ENCODE data around the gene CMSS1. TPM values are rescaled to one million over a fixed set of nuclear protein-coding genes. Genes with fewer than 3 reads are reported as not detected.

CMSS1 gene
- total RNA-seq, 1 experiment from 2014 or later: 64.1 TPM

DNA sequence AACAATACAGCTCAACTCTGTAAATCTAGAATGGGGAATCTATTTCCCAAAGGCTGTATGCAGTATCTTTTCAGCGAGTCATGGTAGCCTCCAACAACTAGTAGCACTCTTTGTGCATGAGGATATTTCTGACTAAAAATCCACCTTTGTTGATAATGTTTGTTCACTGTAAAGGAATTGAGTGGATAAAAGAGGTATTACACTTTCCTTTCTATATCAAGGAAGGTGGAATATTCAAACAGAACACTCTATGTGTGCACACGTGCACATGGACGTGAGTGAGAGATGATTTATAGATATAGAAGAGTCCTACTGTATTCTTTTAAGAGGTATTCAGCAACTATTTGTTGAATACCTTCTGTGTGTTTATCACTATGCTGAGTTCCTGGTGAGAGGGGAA, 68.2 kb downstream of the CMSS1 start:
- ATAC-seq (no peak), DNase-seq (ENCODE audit: low read depth, low spot score) (no peak)
- Histone ChIP-seq H4K20me1 (ENCODE audit: insufficient read depth) (no peaks in the 10 kb centered on the region), H3K4me1 (ENCODE audit: control insufficient read depth in 1 of 2, insufficient read depth in 2 of 2, low read length in 2 of 2) (no peaks in the 10 kb centered on the region), H3K9me3 (ENCODE audit: control insufficient read depth in 1 of 2, insufficient read depth in 1 of 2, low read depth in 1 of 2, low read length in 2 of 2) (no peaks in the 10 kb centered on the region), H3K9me2 (ENCODE audit: insufficient read depth) (no peaks in the 10 kb centered on the region), H3K9ac (ENCODE audit: low read length) (no peak overlapping the region), H3K36me3 (ENCODE audit: control insufficient read depth in 1 of 2, insufficient read depth in 2 of 2, low read length in 2 of 2) (no peaks in the 10 kb centered on the region), H3K27me3 (ENCODE audit: insufficient read depth, low read length) (no peaks in the 10 kb centered on the region), H3K79me2 (ENCODE audit: insufficient read depth, low read length) (peaks cover 13% of the 10 kb centered on the region), H2AFZ (ENCODE audit: low read depth, low read length, poor library complexity, severe bottlenecking) (no peak overlapping the region), H3K27ac (ENCODE audit: low read depth, low read length) (no peak overlapping the region), H3K4me2 (ENCODE audit: low read length) (no peak overlapping the region), H3K4me3 (replicated peaks in 1 of 2; ENCODE audit: low read depth in 1 of 2, low read length in 2 of 2) (no peak overlapping the region)
- no TSS peak for BruUV-seq (replicated peaks)
- POLR2A ChIA-PET: no interaction called here
- TF ChIP-seq CTCF (IDR thresholded peaks at IDR 0.05 in 2 of 3, conservative IDR thresholded peaks at IDR 0.05 in 1 of 3; ENCODE audit: borderline replicate concordance in 1 of 3, insufficient read depth in 1 of 3, low read depth in 2 of 3, low read length in 2 of 3) (0 out of 6 replicates have a peak, but pooled peaks of 1 of the 3 experiments have one; percentile 6), JUND (IDR thresholded peaks at IDR 0.05) (no peak)
- intact Hi-C loops (cut with micrococcal nuclease): no loop called here
- RAD21 ChIA-PET (ENCODE audit: low non-redundant PET in 1 of 2, low total read pairs in 2 of 2, uncharacterized antibody in 2 of 2, unreplicated experiment in 2 of 2): no interaction called here
- CTCF ChIA-PET: no interaction called here

DNA sequence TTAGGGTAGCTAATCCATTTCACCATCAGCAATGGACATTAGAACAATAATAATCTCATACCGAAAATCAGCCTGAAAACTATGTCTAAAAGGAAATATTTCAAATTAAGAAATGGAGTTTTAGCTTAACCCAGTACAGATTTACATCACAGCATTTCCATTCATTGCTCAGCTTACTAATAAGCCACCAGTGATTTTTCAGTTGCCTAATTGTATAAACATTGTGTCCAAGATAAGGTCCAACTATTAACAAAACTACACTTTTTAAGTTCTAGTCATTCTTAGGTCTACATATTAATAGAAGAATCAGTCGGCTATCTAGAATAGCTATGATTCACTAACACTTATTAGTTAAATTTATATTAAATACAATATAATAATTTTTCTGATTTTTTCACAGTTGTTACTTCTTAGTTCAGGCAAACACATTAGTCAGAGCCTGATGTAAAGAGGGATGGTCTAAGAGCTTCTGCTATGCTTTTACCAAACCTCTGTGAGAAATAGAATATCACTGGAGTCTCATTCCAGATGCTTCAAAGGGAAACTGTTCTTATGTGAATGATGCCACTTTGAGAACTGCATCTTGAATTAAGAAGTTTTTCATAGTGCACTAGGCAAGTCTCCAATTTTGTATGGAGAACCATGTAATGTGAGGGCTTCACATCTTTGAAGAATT, 74.1 kb downstream of the CMSS1 start:
- no peaks in the 10 kb centered on the region for H3K9me3 ChIP-seq (ENCODE audit: control insufficient read depth in 1 of 2, insufficient read depth in 1 of 2, low read depth in 1 of 2, low read length in 2 of 2)
- H3K4me1 ChIP-seq (ENCODE audit: control insufficient read depth in 1 of 2, insufficient read depth in 2 of 2, low read length in 2 of 2): peaks cover 12 to 27% of the 10 kb centered on the region in 2 experiments
- H3K4me2 ChIP-seq (ENCODE audit: low read length): no peak overlapping the region
- no peaks in the 10 kb centered on the region for H4K20me1 ChIP-seq (ENCODE audit: insufficient read depth)
- TF ChIP-seq FOSL1 (IDR thresholded peaks at IDR 0.05; ENCODE audit: low read depth) (no peak), EZH2 (IDR thresholded peaks at IDR 0.05) (no peak), MAX (IDR thresholded peaks at IDR 0.05) (no peak)
- TF ChIP-seq, protein P1, sequence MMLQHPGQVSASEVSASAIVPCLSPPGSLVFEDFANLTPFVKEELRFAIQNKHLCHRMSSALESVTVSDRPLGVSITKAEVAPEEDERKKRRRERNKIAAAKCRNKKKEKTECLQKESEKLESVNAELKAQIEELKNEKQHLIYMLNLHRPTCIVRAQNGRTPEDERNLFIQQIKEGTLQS (IDR thresholded peaks at IDR 0.05): no peak
- H2AFZ ChIP-seq (ENCODE audit: low read depth, low read length, poor library complexity, severe bottlenecking): no peak overlapping the region
- ChIA-PET POLR2A (no interaction called here), RAD21 (ENCODE audit: low non-redundant PET in 1 of 2, low total read pairs in 2 of 2, uncharacterized antibody in 2 of 2, unreplicated experiment in 2 of 2) (no interaction called here), CTCF (no interaction called here)
- DNase-seq (ENCODE audit: low read depth, low spot score) (no peak), ATAC-seq (no peak)
- no peak overlapping the region for H3K4me3 ChIP-seq (replicated peaks in 1 of 2; ENCODE audit: low read depth in 1 of 2, low read length in 2 of 2)
- H3K27me3 ChIP-seq (ENCODE audit: insufficient read depth, low read length): no peaks in the 10 kb centered on the region
- no peaks in the 10 kb centered on the region for H3K9me2 ChIP-seq (ENCODE audit: insufficient read depth)
- H3K79me2 ChIP-seq (ENCODE audit: insufficient read depth, low read length): peaks cover 18% of the 10 kb centered on the region
- no peak overlapping the region for H3K9ac ChIP-seq (ENCODE audit: low read length)
- H3K36me3 ChIP-seq (ENCODE audit: control insufficient read depth in 1 of 2, insufficient read depth in 2 of 2, low read length in 2 of 2): no peaks in the 10 kb centered on the region
- H3K27ac ChIP-seq (ENCODE audit: low read depth, low read length): no peak overlapping the region
- no TSS peak for BruUV-seq (replicated peaks)
- intact Hi-C loops (cut with micrococcal nuclease): no loop called here
